ENCODE measurements around the gene SEBOX.
A peak's percentile ranks its signal among the peaks of the same experiment; 100 is the strongest.
"Not testable (repeated sequence)": the region's sequence is repeated elsewhere in the genome, so short reads cannot be mapped to it uniquely, and the experiment has no call there.

SEBOX gene

GRCh38 chr17:28338769-28339212 is 26.2 kb downstream of the SEBOX start:
- DNase-seq, ATAC-seq: not testable (repeated sequence)

GRCh38 chr17:28338056-28338768 is 26.8 kb downstream of the SEBOX start:
- ATAC-seq (no peak), DNase-seq (no peak)

GRCh38 chr17:28335959-28336871 is 28.8 kb downstream of the SEBOX start:
- ATAC-seq (no peak), DNase-seq (peak; percentile 40)

- ATAC-seq, result peak; percentile 99
- DNase-seq, result peak; percentile 95
Observed at GRCh38 chr17:28335201-28335958, 29.6 kb downstream of the SEBOX start, which contains the start of the genes IFT20 and TNFAIP1. Gene IFT20, minus strand, starts transcription at chr17:28335472. Its CDS starts 3,487 bp downstream, at chr17:28331985. Gene TNFAIP1, plus strand, starts transcription at chr17:28335761. Its CDS starts 3,761 bp downstream, at chr17:28339522.

GRCh38 chr17:28334666-28335200 is 30.3 kb downstream of the SEBOX start:
- DNase-seq (no peak), ATAC-seq (no peak)

GRCh38 chr17:28334171-28334570 is 30.8 kb downstream of the SEBOX start:
- no peak for DNase-seq
- no peak for ATAC-seq

GRCh38 chr17:28333083-28333746 is 31.8 kb downstream of the SEBOX start:
- DNase-seq (no peak), ATAC-seq (no peak)

GRCh38 chr17:28331891-28332420 is 33.0 kb downstream of the SEBOX start:
- no peak for ATAC-seq

GRCh38 chr17:28330671-28331070 is 34.3 kb downstream of the SEBOX start:
- ATAC-seq, result no peak
- DNase-seq, result no peak

More at GRCh38 chr17:28331891-28332420, 33.0 kb downstream of the SEBOX start:
- DNase-seq, result no peak

GRCh38 chr17:28328325-28328724 is 36.7 kb downstream of the SEBOX start:
- DNase-seq, result no peak

GRCh38 chr17:28327709-28328108 is 37.3 kb downstream of the SEBOX start:
- DNase-seq (no peak), ATAC-seq (no peak)

More at GRCh38 chr17:28328325-28328724, 36.7 kb downstream of the SEBOX start:
- no peak for ATAC-seq

GRCh38 chr17:28327031-28327607 is 37.9 kb downstream of the SEBOX start:
- no peak for DNase-seq

GRCh38 chr17:28326114-28326513 is 38.9 kb downstream of the SEBOX start:
- no peak for DNase-seq

More at GRCh38 chr17:28327031-28327607, 37.9 kb downstream of the SEBOX start:
- peak; percentile 88 for ATAC-seq

GRCh38 chr17:28325211-28325610 is 39.8 kb downstream of the SEBOX start:
- no peak for ATAC-seq
- DNase-seq, result no peak

More at GRCh38 chr17:28326114-28326513, 38.9 kb downstream of the SEBOX start:
- ATAC-seq, result no peak

- DNase-seq (no peak), ATAC-seq (no peak)
Observed at GRCh38 chr17:28324781-28325180, 40.2 kb downstream of the SEBOX start.

GRCh38 chr17:28324267-28324745 is 40.7 kb downstream of the SEBOX start:
- DNase-seq (no peak), ATAC-seq (no peak)

GRCh38 chr17:28320215-28321061 is 44.6 kb downstream of the SEBOX start:
- DNase-seq (no peak), ATAC-seq (no peak)

GRCh38 chr17:28319598-28319935 is 45.4 kb downstream of the SEBOX start:
- ATAC-seq, result no peak

More at GRCh38 chr17:28319598-28319935, 45.4 kb downstream of the SEBOX start:
- DNase-seq, result no peak
